Rectal smooth muscle tissue (tissue), 1 donor: ENCODE results near the gene GCNA.
"Not testable (repeated sequence)": the region's sequence is repeated elsewhere in the genome, so short reads cannot be mapped to it uniquely, and the experiment has no call there.

Experiments used
- H3K27ac ChIP-seq: one replicate; pipeline ENCODE4 v1.7.0; 2013; ENCODE audit warnings: low read depth, low read length, inconsistent platforms
- H3K27me3 ChIP-seq: one replicate; pipeline ENCODE4 v1.7.0; 2013; ENCODE audit warnings: low read length; ENCODE audit not compliant: control insufficient read depth, insufficient read depth
- H3K36me3 ChIP-seq: one replicate; pipeline ENCODE4 v1.7.0; 2013; ENCODE audit warnings: low read length; ENCODE audit not compliant: control insufficient read depth, insufficient read depth
- H3K4me1 ChIP-seq: one replicate; pipeline ENCODE4 v1.7.0; 2013; ENCODE audit warnings: low read length; ENCODE audit not compliant: control insufficient read depth, insufficient read depth
- H3K4me3 ChIP-seq: one replicate; pipeline ENCODE4 v1.7.0; 2013; ENCODE audit warnings: low read length
- H3K9ac ChIP-seq: one replicate; pipeline ENCODE4 v1.7.0; 2013; ENCODE audit warnings: low read length

GCNA gene

GRCh38 chrX:71542411-71542810 lies 35.8 kb upstream of the GCNA start:
- H3K27ac ChIP-seq: no peak overlapping the region

GRCh38 chrX:71542825-71543224 lies 35.4 kb upstream of the GCNA start:
- H3K4me3 ChIP-seq: no peak overlapping the region
- peaks cover 7% of the 10 kb centered on the region for H3K4me1 ChIP-seq
- peaks cover 4% of the 10 kb centered on the region for H3K36me3 ChIP-seq
- H3K27me3 ChIP-seq: no peaks in the 10 kb centered on the region
- H3K9ac ChIP-seq: no peak overlapping the region
- H3K27ac ChIP-seq: no peak overlapping the region

More at GRCh38 chrX:71542411-71542810, 35.8 kb upstream of the GCNA start:
- Histone ChIP-seq H3K27me3 (no peaks in the 10 kb centered on the region), H3K9ac (no peak overlapping the region), H3K4me3 (no peak overlapping the region), H3K36me3 (peaks cover 5% of the 10 kb centered on the region), H3K4me1 (peaks cover 7% of the 10 kb centered on the region)

- H3K9ac ChIP-seq: no peak overlapping the region
- H3K4me1 ChIP-seq: peaks cover 7% of the 10 kb centered on the region
- no peaks in the 10 kb centered on the region for H3K27me3 ChIP-seq
- no peak overlapping the region for H3K4me3 ChIP-seq
- H3K27ac ChIP-seq: no peak overlapping the region
- peaks cover 4% of the 10 kb centered on the region for H3K36me3 ChIP-seq
Observed at GRCh38 chrX:71543316-71543715, 34.9 kb upstream of the GCNA start.

GRCh38 chrX:71545364-71545763 lies 32.9 kb upstream of the GCNA start:
- Histone ChIP-seq H3K27ac (no peak overlapping the region), H3K4me3 (no peak overlapping the region), H3K4me1 (peaks cover 7% of the 10 kb centered on the region), H3K27me3 (no peaks in the 10 kb centered on the region), H3K36me3 (peaks cover 7% of the 10 kb centered on the region), H3K9ac (no peak overlapping the region)

- Histone ChIP-seq H3K27me3 (no peaks in the 10 kb centered on the region), H3K4me3 (no peak overlapping the region), H3K4me1 (peaks cover 4% of the 10 kb centered on the region), H3K27ac (no peak overlapping the region), H3K9ac (no peak overlapping the region), H3K36me3 (peaks cover 7% of the 10 kb centered on the region)
Observed at GRCh38 chrX:71546879-71547278, 31.4 kb upstream of the GCNA start.

- H3K36me3 ChIP-seq: peaks cover 7% of the 10 kb centered on the region
- no peaks in the 10 kb centered on the region for H3K27me3 ChIP-seq
- no peak overlapping the region for H3K4me3 ChIP-seq
- no peak overlapping the region for H3K9ac ChIP-seq
- H3K27ac ChIP-seq: no peak overlapping the region
- peaks cover 4% of the 10 kb centered on the region for H3K4me1 ChIP-seq
Observed at GRCh38 chrX:71547339-71547738, 30.9 kb upstream of the GCNA start.

- Histone ChIP-seq H3K4me3 (no peak overlapping the region), H3K4me1 (no peaks in the 10 kb centered on the region), H3K27me3 (no peaks in the 10 kb centered on the region), H3K36me3 (peaks cover 7% of the 10 kb centered on the region), H3K9ac (no peak overlapping the region), H3K27ac (no peak overlapping the region)
Observed at GRCh38 chrX:71549986-71550385, 28.3 kb upstream of the GCNA start.

- H3K36me3 ChIP-seq: peaks cover 7% of the 10 kb centered on the region
Observed at GRCh38 chrX:71550578-71550977, 27.7 kb upstream of the GCNA start.

GRCh38 chrX:71556036-71556435 lies 22.2 kb upstream of the GCNA start:
- H3K27me3 ChIP-seq: no peaks in the 10 kb centered on the region
- no peaks in the 10 kb centered on the region for H3K4me1 ChIP-seq
- H3K9ac ChIP-seq: no peak overlapping the region
- H3K36me3 ChIP-seq: peaks cover 3% of the 10 kb centered on the region
- no peak overlapping the region for H3K4me3 ChIP-seq
- no peak overlapping the region for H3K27ac ChIP-seq

More at GRCh38 chrX:71550578-71550977, 27.7 kb upstream of the GCNA start:
- Histone ChIP-seq H3K27me3 (no peaks in the 10 kb centered on the region), H3K27ac (no peak overlapping the region), H3K4me1 (no peaks in the 10 kb centered on the region), H3K9ac (no peak overlapping the region), H3K4me3 (no peak overlapping the region)

- no peak overlapping the region for H3K4me3 ChIP-seq
- no peaks in the 10 kb centered on the region for H3K27me3 ChIP-seq
- no peak overlapping the region for H3K9ac ChIP-seq
- H3K27ac ChIP-seq: no peak overlapping the region
- peaks cover 7% of the 10 kb centered on the region for H3K36me3 ChIP-seq
- no peaks in the 10 kb centered on the region for H3K4me1 ChIP-seq
Observed at GRCh38 chrX:71558920-71559319, 19.3 kb upstream of the GCNA start.

- H3K27ac ChIP-seq, H3K27me3 ChIP-seq, H3K36me3 ChIP-seq, H3K4me1 ChIP-seq, H3K4me3 ChIP-seq, H3K9ac ChIP-seq: not testable (repeated sequence)
Observed at GRCh38 chrX:71559773-71560172, 18.5 kb upstream of the GCNA start.

- H3K4me3 ChIP-seq: no peak overlapping the region
- no peak overlapping the region for H3K27ac ChIP-seq
- H3K27me3 ChIP-seq: no peaks in the 10 kb centered on the region
- H3K9ac ChIP-seq: no peak overlapping the region
- no peaks in the 10 kb centered on the region for H3K4me1 ChIP-seq
- H3K36me3 ChIP-seq: peaks cover 11% of the 10 kb centered on the region
Observed at GRCh38 chrX:71563921-71564320, 14.3 kb upstream of the GCNA start.

GRCh38 chrX:71565474-71566041 lies 12.7 kb upstream of the GCNA start:
- Histone ChIP-seq H3K4me1 (no peaks in the 10 kb centered on the region), H3K27me3 (no peaks in the 10 kb centered on the region), H3K4me3 (no peak overlapping the region), H3K36me3 (peaks cover 11% of the 10 kb centered on the region), H3K27ac (no peak overlapping the region), H3K9ac (no peak overlapping the region)
